HG03066 (cell line): Measurements from ENCODE around the gene ARL14EP.

ENCODE experiments used
- ATAC-seq: cut with Tn5 transposase; IDR thresholded peaks from one replicate; pipeline ENCODE4 v1.9.1; 2021; ENCODE audit warnings: low read depth; ENCODE audit not compliant: unreplicated experiment

ARL14EP gene

DNA sequence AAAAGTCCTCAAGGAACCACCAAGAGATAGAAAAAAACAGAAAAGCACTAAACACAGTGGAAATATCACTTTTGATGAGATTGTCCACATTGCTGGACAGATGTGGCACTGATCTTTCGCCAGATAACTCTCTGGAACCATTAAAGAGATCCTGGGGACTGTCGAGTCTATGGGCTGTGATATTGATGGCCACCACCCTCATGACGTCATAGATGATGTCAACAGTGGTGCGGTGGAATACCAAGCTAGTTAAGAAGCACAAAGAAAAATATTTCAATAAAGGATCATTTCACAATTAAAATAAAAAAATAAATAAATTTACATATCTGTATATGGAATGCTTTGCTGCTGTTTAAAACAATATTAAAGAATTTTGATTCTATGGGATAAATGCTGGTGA is 45.5 kb downstream of the ARL14EP start:
- no peak for ATAC-seq

DNA sequence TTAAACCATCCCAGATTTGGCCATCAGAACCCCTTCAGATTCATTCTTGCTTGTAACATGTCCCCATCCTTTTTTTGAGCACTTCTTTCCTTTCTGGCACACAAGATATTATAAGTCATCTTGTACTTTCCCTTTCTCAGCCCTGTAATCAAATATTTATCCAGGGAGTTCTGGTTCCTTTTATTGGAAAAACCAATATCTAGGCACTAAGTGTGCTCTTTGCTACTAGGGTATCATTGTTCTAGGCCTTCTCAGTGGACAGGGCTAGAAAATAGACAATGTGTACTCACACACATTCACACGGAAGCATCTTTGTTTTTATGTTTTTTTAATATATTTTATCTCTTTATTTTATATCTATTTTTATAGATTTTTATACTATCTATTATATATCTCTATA is 47.3 kb downstream of the ARL14EP start:
- ATAC-seq: no peak

DNA sequence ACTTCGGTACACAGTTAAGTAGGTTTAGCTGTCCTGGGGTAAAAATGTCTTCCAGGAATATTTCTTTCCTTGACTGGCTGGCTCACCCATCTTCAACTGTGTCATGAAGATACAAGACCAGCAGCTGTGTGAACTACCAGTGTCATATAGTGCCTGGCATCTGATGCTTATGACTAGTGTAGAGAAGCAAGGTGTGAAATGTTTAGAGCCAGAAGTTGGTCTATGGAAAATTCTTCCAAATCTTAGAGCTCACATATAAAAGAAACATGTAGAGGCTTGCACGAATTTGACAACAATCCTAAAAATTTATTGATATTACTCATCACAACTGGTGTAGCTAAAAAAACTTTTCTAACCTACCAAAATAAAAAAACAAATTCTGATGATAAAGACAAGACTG is 54.4 kb downstream of the ARL14EP start:
- ATAC-seq: no peak

DNA sequence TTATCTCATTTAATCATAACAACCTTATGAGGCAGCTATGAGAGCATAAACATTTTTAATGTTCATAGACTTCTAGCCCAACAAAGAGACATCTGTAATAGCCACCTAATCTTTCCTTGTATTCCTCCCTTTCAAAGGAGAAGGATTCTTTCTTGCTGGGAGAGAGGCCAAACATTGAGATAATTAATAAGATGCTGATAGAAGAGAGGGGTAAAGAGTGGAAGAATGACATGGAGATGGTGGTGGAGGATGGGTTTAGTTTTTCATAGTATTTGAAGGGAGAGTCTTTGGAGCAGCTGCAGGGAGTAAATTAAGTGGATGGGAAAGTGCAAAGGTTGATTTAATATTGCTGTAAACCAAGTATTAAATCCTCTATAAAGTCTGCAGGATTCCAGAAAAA is 57.9 kb downstream of the ARL14EP start:
- no peak for ATAC-seq

DNA sequence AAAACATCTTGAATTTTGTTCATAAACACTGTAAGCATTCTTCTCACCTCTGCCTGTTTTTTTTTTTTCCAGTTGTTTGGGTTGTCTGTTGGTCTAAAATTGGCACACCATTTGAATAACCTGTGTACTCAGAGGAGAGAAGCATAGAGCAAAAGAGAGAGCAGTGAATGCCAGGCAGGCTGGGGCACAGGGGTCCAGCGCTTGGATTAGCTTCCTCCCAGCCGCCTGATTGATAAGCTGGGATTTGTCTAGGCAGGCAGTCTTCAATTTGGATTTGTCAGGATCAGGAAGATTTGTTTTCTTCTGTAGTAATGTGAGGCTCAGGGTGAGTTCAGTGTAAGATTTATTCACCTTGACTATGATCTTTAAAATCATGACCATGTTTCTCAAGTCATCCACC is 59.0 kb downstream of the ARL14EP start:
- ATAC-seq: no peak
